Epithelial cell of esophagus (primary cell): ENCODE results near the gene SORBS1.

Source experiments
- DNase-seq: peaks from one replicate; pipeline ENCODE4 v3.0.0; 2010; ENCODE audit warnings: low read depth
- H3K4me3 ChIP-seq: 2 replicates; pipeline ENCODE4 v1.5.1; 2011; ENCODE audit warnings: mild to moderate bottlenecking, low read length, control low read depth
- CTCF ChIP-seq: IDR thresholded peaks from 2 replicates; pipeline ENCODE4 v1.5.1; 2011; ENCODE audit warnings: low read depth, mild to moderate bottlenecking, low read length, control low read depth, inconsistent platforms; ENCODE audit not compliant: insufficient read depth; ENCODE audit errors: missing control alignments

Gene SORBS1

GRCh38 chr10:95304976-95305375 lies 256.2 kb downstream of the SORBS1 start:
- peak; percentile 47 for DNase-seq

GRCh38 chr10:95304463-95304862 lies 256.7 kb downstream of the SORBS1 start:
- H3K4me3 ChIP-seq, result no peak overlapping the region
- no peak for DNase-seq
- TF ChIP-seq CTCF, result no peak

More at GRCh38 chr10:95304976-95305375, 256.2 kb downstream of the SORBS1 start:
- no peak overlapping the region for H3K4me3 ChIP-seq
- TF ChIP-seq CTCF, result no peak

GRCh38 chr10:95303950-95304349 lies 257.2 kb downstream of the SORBS1 start:
- no peak overlapping the region for H3K4me3 ChIP-seq
- TF ChIP-seq CTCF, result no peak
- DNase-seq, result no peak

- DNase-seq, result no peak
- H3K4me3 ChIP-seq, result no peak overlapping the region
- no peak for TF ChIP-seq CTCF
These were observed 257.6 kb downstream of the SORBS1 start for GRCh38 chr10:95303535-95303934.

- TF ChIP-seq CTCF, result no peak
- no peak for DNase-seq
- no peak overlapping the region for H3K4me3 ChIP-seq
These were observed 261.1 kb downstream of the SORBS1 start for GRCh38 chr10:95300022-95300539.

GRCh38 chr10:95297402-95297801 lies 263.8 kb downstream of the SORBS1 start:
- no peak for DNase-seq
- no peak overlapping the region for H3K4me3 ChIP-seq
- no peak for TF ChIP-seq CTCF

- H3K4me3 ChIP-seq, result no peak overlapping the region
- TF ChIP-seq CTCF, result no peak
- no peak for DNase-seq
These were observed 264.4 kb downstream of the SORBS1 start for GRCh38 chr10:95296764-95297163.
